ENCODE measurements around the gene TMC5.

- TF ChIP-seq, protein P1, sequence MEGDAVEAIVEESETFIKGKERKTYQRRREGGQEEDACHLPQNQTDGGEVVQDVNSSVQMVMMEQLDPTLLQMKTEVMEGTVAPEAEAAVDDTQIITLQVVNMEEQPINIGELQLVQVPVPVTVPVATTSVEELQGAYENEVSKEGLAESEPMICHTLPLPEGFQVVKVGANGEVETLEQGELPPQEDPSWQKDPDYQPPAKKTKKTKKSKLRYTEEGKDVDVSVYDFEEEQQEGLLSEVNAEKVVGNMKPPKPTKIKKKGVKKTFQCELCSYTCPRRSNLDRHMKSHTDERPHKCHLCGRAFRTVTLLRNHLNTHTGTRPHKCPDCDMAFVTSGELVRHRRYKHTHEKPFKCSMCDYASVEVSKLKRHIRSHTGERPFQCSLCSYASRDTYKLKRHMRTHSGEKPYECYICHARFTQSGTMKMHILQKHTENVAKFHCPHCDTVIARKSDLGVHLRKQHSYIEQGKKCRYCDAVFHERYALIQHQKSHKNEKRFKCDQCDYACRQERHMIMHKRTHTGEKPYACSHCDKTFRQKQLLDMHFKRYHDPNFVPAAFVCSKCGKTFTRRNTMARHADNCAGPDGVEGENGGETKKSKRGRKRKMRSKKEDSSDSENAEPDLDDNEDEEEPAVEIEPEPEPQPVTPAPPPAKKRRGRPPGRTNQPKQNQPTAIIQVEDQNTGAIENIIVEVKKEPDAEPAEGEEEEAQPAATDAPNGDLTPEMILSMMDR (IDR thresholded peaks at IDR 0.05): no peak
- no peak for TF ChIP-seq ZFX (IDR thresholded peaks at IDR 0.05; ENCODE audit: borderline replicate concordance)
Measured at GRCh38 chr16:19518388-19518787, 100.7 kb downstream of the TMC5 start.

Data from 22Rv1 (cell line).